Activated CD8-positive, alpha-beta T cell treated with anti-CD3 and anti-CD28 coated beads, Interleukin-2, amount 10 ng/mL, durations not matched to agents 7 days and 5 days (primary cell): ENCODE results near the gene SET. TPM values are rescaled to one million over a fixed set of nuclear protein-coding genes. Genes with fewer than 3 reads are reported as not detected.
"Not testable (repeated sequence)": the region's sequence is repeated elsewhere in the genome, so short reads cannot be mapped to it uniquely, and the experiment has no call there.

ENCODE experiments used
- ATAC-seq: fragments of 150-1000 bp; cut with Tn5 transposase; one replicate; pipeline ENCODE4 v1.10.0; 2021; ENCODE audit warnings: moderate library complexity
- CTCF ChIA-PET: fragments of 350-600 bp; sonication (Branson Sonifier 250); formaldehyde crosslinking; loops from one replicate; lab custom pipeline; 2021; ENCODE audit warnings: antibody characterized with exemption; lab: Charles Lee
- POLR2A ChIA-PET: fragments of 350-600 bp; sonication (Branson Sonifier 250); formaldehyde crosslinking; loops from one replicate; lab custom pipeline; 2021; ENCODE audit warnings: antibody characterized with exemption; lab: Charles Lee
- DNase-seq: peaks from one replicate; pipeline ENCODE4 v3.0.0-alpha.2; 2020
- H3K27ac Mint-ChIP-seq: one replicate; pipeline ENCODE4 v1.8.0; 2021; ENCODE audit warnings: mild to moderate bottlenecking, mixed read lengths
- H3K27me3 Mint-ChIP-seq: one replicate; pipeline ENCODE4 v1.8.0; 2021; ENCODE audit warnings: low read depth, mixed read lengths
- H3K36me3 Mint-ChIP-seq: one replicate; pipeline ENCODE4 v1.8.0; 2021; ENCODE audit warnings: low read depth, mixed read lengths
- H3K4me1 Mint-ChIP-seq: one replicate; pipeline ENCODE4 v1.8.0; 2021; ENCODE audit warnings: low read depth, mixed read lengths
- H3K4me3 Mint-ChIP-seq: one replicate; pipeline ENCODE4 v1.8.0; 2021; ENCODE audit warnings: mild to moderate bottlenecking, mixed read lengths
- H3K9me3 Mint-ChIP-seq: one replicate; pipeline ENCODE4 v1.8.0; 2022; ENCODE audit warnings: mixed read lengths; ENCODE audit not compliant: insufficient read depth
- total RNA-seq, 2 experiments: library from RNA; stranded (reverse); gene quantifications; one replicate each; pipeline ENCODE4 v1.2.3, GENCODE V29; 2021

SET gene, protein sequence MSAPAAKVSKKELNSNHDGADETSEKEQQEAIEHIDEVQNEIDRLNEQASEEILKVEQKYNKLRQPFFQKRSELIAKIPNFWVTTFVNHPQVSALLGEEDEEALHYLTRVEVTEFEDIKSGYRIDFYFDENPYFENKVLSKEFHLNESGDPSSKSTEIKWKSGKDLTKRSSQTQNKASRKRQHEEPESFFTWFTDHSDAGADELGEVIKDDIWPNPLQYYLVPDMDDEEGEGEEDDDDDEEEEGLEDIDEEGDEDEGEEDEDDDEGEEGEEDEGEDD
- 100 to 1,000 TPM; 574 to 607 TPM for total RNA-seq

DNA sequence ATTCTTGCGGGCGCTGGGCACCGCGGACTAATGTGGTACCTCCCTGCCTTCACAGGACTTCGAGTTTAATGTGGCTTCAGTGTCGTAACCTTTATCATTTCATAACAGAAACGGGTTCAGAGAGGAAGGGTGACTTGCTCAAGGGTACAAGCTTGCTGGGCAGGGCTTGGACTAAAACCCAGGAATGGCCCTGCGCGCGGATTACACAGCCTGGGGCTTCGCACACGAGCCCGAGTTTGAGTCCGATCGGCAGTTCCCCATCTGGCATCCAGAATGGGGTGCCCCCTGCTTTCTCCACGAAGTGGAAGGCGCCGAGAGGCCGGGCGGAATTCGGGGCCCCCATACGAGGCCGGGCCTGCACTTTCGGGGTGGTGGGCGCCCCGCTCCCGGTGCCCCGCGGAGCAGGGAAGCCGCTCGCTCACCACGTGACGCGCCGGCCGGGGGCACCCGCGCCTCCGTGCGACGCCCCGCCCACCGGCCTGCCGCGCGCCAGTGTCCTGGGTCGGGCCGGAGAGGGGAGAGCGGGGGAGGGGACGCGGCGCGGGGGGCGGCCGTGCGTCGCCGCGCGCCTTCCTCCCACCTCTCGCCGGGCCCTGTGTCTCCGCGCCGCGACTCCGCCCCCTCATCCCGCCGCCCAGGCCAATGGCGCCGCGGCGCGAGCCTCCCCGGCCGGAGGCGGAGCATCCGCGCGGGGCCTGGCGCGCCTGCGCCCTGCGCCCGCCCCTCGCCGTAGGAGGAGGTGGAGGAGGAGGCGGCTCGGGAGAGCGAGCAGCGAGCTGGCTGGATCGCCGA lies at the start of gene SET:
Gene SET, plus strand, starts transcription at position 722 of the 792 bp plus-strand sequence. CDS start 361 bp downstream, outside the sequence.
- Mint-ChIP-seq H3K27me3 (no peaks in the 10 kb centered on the region), H3K4me3 (peak within 1 kb of the TSS; percentile 79), H3K4me1 (peaks cover 62% of the 10 kb centered on the region), H3K9me3 (no peaks in the 10 kb centered on the region), H3K36me3 (peaks cover 41% of the 10 kb centered on the region), H3K27ac (peak within 1 kb of the TSS; percentile 95)
- CTCF ChIA-PET, result interaction anchor here (1.1 to 1.8 kb wide), 3 partner anchors 13 to 443 kb away, joined by 3 to 5 read pairs (median 4); partner anchors contain the start of genes PKN3 and ZDHHC12
- ATAC-seq, result peak; percentile 81
- POLR2A ChIA-PET, result interaction anchor here (0.7 to 2.5 kb wide), 10 partner anchors 9 to 138 kb away, joined by 3 to 8 read pairs (median 4); partner anchors contain the start of genes PKN3 and ZDHHC12
- DNase-seq, result peak; percentile 94

DNA sequence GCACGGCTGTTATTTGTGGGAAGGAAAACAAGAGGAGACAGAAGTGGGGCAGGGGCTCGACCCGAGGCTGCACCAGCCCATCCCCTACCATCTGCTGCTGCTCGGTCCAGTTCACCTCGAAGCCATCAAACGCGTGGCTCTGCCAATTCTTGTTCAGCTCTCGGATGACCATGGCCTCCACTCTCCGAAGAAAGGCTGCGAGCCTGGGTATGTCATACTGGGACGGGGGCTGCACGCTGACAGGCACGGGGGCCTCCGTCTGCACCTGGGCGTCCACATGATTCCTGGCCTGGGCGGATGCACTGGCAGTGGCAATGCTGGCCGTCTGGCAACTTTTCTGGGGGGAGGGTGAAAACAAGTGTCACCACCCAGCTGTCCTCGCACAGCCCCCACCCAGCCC lies 48.4 kb upstream of the SET start:
- Mint-ChIP-seq H3K36me3 (peaks cover 17% of the 10 kb centered on the region), H3K4me1 (peaks cover 11% of the 10 kb centered on the region), H3K27ac (no peak overlapping the region), H3K27me3 (no peaks in the 10 kb centered on the region), H3K4me3 (no peak overlapping the region), H3K9me3 (no peaks in the 10 kb centered on the region)
- DNase-seq (no peak), ATAC-seq (no peak)
- POLR2A ChIA-PET, result no interaction called here
- CTCF ChIA-PET, result no interaction called here

DNA sequence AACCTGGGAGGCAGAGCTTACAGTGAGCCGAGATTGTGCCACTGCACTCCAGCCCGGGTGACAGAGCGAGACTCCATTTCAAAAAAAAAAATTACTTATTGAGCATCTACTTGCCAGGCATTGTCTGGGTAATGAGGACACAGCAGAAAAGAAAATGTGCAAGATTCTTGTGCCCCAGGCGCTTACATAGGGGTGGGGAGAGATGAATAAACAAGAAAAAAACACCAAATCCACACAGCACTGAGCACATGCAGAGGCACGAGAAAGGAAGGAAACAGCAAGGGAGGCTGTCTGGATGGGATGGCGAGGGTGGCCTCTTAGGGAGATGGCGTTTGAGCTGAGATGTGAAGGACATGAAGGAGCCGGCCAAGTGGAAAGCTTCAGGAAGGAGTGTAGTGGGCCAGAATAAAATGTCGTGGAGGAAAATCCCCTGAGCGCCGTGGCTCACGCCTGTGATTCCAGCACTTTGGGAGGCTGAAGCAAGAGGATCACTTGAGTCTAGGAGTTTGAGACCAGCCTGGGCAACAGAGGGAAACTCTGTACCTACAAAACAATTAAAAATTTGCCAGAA lies 46.3 kb upstream of the SET start:
- Mint-ChIP-seq H3K27ac (no peak overlapping the region), H3K4me1 (peaks cover 9% of the 10 kb centered on the region), H3K36me3 (peaks cover 15% of the 10 kb centered on the region), H3K9me3 (no peaks in the 10 kb centered on the region), H3K27me3 (no peaks in the 10 kb centered on the region), H3K4me3 (no peak overlapping the region)
- ATAC-seq, result no peak
- no peak for DNase-seq
- CTCF ChIA-PET, result no interaction called here
- POLR2A ChIA-PET, result no interaction called here

DNA sequence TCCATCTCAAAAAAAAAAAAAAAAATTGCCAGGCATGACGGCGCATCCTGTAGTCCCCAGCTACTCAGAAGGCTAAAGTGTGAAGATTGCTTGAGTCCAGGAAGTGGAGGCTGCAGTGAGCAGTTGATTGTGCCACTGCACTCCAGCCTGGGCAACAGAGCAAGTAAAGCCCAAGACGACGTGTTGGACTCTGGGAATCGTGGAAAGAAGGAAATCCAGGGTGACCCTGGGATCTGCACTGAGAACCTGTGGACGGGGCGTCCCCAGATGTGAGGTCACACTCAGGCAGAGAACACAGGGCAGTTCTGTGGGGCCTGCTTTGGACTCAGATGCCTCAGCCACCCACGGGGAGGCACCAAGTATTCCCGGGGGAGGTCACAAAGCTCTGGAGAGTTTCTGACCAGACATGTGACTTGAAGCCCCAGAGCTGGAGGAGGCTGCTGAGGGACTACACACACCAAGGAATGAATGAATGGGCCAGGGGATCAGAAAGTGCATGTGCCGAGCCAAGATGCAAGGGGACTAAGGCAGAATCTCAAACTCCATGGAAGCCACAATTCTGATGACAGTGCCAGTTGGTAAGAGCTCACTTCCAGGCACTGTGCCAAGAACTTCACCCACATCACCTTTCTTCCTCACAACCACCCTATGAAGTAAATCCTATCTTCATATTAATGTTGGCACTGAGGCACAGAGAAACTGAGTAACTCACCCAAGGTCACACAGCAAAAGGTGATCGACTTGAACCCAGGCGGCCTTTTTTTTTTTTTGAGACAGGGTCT lies 45.3 kb upstream of the SET start:
- ChIA-PET CTCF (no interaction called here), POLR2A (interaction anchor here (0.6 kb wide), 1 partner anchor 15 kb away, joined by 3 read pairs; no protein-coding TSS in a partner anchor)
- Mint-ChIP-seq H3K9me3 (no peaks in the 10 kb centered on the region), H3K27ac (peak overlapping the region; percentile 72), H3K4me1 (peaks cover 9% of the 10 kb centered on the region), H3K27me3 (no peaks in the 10 kb centered on the region), H3K36me3 (peaks cover 11% of the 10 kb centered on the region), H3K4me3 (no peak overlapping the region)
- DNase-seq (no peak), ATAC-seq (no peak)

DNA sequence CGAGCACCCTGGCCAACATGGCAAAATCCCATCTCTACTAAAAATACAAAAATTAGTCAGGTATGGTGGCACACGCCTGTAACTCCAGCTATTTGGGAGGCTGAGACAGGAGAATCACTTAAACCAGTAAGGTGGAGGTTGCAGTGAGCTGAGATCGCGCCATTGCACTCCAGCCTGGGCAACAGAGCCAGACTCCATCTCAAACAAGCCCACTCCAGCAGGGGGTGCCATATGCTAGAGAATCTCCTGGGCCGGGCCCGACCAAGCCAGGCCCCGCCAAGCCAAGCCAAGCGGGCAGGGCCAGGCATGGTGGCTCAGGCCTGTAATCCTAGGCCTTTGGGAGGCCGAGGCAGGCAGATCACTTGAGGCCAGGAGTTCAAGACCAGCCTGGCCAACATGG lies 40.8 kb upstream of the SET start:
- H3K36me3 Mint-ChIP-seq, H3K9me3 Mint-ChIP-seq, H3K4me1 Mint-ChIP-seq, H3K4me3 Mint-ChIP-seq, H3K27ac Mint-ChIP-seq, H3K27me3 Mint-ChIP-seq: not testable (repeated sequence)
- CTCF ChIA-PET, result interaction anchor here (1.1 to 1.7 kb wide), 2 partner anchors 13 to 170 kb away, joined by 3 to 6 read pairs; partner anchors contain the start of gene ENDOG
- ATAC-seq, result peak; percentile 86
- peak; percentile 72 for DNase-seq
- POLR2A ChIA-PET, result interaction anchor here (0.6 to 0.9 kb wide), 2 partner anchors 213 to 229 kb away, joined by 3 to 5 read pairs; no protein-coding TSS in a partner anchor

DNA sequence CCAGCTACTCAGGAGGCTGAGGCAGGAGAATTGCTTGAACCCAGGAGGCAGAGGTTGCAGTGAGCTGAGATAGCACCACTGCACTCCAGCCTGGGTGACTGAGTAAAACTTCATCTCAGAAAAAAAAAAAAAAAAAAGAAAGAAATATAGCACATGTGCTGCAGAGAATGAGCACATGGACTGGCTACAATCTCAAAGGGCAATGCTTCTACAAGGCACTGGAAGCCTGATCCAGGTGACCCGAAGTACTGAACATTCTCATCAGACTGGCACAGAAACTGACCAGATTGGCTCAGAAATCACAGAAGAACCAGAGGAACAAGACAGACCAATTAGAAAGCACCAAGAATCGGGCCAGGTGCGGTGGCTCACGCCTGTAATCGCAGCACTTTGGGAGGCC lies 37.2 kb upstream of the SET start:
- CTCF ChIA-PET, result no interaction called here
- no peaks in the 10 kb centered on the region for H3K9me3 Mint-ChIP-seq
- H3K4me1 Mint-ChIP-seq, result peaks cover 7% of the 10 kb centered on the region
- POLR2A ChIA-PET, result no interaction called here
- ATAC-seq (no peak), DNase-seq (no peak)
- H3K27ac Mint-ChIP-seq, result no peak overlapping the region
- no peaks in the 10 kb centered on the region for H3K27me3 Mint-ChIP-seq
- peaks cover 8% of the 10 kb centered on the region for H3K36me3 Mint-ChIP-seq
- H3K4me3 Mint-ChIP-seq, result no peak overlapping the region

DNA sequence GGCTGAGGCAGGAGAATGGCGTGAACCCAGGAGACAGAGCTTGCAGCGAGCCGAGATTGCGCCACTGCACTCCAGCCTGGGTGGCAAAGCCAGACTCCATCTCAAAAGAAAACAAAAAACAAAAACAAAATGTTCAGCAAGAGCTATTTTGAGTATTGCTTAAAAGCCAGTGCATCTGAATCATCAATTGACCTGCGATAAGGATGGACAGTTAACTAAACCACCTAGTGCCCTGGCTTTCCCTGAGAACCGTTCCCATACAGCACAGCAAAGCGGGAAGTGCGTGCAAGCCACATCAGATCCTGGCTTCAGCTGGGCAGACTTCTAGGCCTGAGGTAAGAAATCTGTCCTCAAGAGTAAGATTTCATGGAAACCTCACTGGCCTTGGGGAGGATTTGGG lies 35.1 kb upstream of the SET start:
- ChIA-PET POLR2A (no interaction called here), CTCF (interaction anchor here (1.7 kb wide), 1 partner anchor 48 kb away, joined by 5 read pairs; the partner anchor contains the start of gene PKN3)
- no peak overlapping the region for H3K4me3 Mint-ChIP-seq
- no peak overlapping the region for H3K27ac Mint-ChIP-seq
- H3K36me3 Mint-ChIP-seq, result peaks cover 8% of the 10 kb centered on the region
- DNase-seq, result no peak
- H3K27me3 Mint-ChIP-seq, result no peaks in the 10 kb centered on the region
- no peak for ATAC-seq
- H3K4me1 Mint-ChIP-seq, result peaks cover 13% of the 10 kb centered on the region
- no peaks in the 10 kb centered on the region for H3K9me3 Mint-ChIP-seq

DNA sequence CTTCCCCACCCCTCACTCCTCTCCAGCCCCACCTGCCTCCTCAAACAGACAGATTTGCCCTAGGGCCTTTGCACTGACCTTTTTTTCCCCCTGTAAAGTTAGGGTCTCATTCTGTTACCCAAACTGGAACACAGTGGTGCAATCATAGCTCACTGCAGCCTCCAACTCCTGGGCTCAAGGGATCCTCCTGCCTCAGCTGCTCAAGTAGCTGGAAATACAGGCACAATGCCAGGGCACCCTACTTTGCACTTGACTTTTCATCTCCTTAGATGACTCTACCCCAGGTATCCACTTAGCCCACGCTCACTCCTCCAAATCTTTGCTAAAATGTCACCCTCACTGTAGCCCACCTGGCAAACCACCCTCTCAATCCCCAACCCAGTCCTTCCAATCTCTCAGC lies 34.5 kb upstream of the SET start:
- CTCF ChIA-PET, result interaction anchor here (1.7 kb wide), 1 partner anchor 48 kb away, joined by 5 read pairs; the partner anchor contains the start of gene PKN3
- no peak for DNase-seq
- Mint-ChIP-seq H3K9me3 (no peaks in the 10 kb centered on the region), H3K4me3 (peak overlapping the region; percentile 44), H3K36me3 (peaks cover 5% of the 10 kb centered on the region), H3K27ac (peak overlapping the region; percentile 65), H3K4me1 (peaks cover 13% of the 10 kb centered on the region), H3K27me3 (no peaks in the 10 kb centered on the region)
- no peak for ATAC-seq
- POLR2A ChIA-PET, result interaction anchor here (0.5 to 0.9 kb wide), 2 partner anchors 29 to 30 kb away, joined by 3 to 4 read pairs; no protein-coding TSS in a partner anchor

DNA sequence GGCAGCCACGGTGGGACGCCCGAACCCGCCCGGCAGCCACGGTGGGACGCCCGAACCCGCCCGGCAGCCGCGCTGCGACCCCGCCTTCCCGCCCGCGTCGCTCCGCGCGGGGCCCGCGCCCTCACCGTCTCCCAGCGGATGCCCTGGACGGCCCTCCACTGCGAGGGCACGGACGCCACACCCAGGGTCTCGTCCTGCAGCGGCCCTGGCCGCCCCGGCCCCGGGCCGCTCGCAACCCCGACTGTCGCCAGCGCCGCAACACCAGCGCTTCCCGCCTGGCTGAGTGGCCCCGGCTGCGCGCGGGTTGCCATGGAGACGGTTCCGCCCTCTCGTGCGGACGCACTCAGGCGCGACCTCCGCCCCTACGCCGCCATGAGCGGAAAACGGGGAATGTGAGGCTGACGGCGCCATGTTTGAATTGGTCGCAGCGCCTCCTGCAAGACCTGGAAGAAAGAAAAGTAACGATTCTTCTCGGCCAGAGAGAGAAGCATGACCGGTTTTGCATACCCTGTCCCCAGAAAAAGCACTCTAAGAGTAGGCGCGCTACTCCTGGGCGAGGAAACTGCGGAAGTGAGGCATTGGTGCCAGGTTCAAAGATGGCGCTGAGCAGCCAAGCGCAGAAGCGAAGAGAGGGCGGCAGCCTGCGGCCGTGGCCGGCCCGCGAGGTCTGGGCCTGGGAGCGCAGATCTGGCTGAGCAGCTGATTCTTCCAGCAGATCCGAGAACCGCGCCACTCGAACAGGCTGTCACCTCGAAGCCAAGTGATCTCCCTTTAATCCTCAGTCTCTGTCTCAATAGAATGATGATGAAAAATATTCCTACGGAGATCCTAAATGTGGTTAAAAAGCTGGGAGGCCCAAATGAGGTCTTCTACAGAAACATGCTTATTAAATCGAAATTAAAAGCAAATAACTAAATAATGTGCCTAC lies 32.3 kb upstream of the SET start, which contains the start of gene DYNC2I2:
Gene DYNC2I2, minus strand, starts transcription at position 432 of the 928 bp plus-strand sequence. Its CDS starts 121 bp downstream, at position 311.
- CTCF ChIA-PET, result interaction anchor here (1.1 kb wide), 2 partner anchors 28 to 162 kb away, joined by 3 to 4 read pairs; partner anchors contain the start of gene ENDOG
- POLR2A ChIA-PET, result interaction anchor here (1.2 kb wide), 2 partner anchors 28 to 33 kb away, joined by 4 to 6 read pairs; partner anchors contain the start of gene SET

DNA sequence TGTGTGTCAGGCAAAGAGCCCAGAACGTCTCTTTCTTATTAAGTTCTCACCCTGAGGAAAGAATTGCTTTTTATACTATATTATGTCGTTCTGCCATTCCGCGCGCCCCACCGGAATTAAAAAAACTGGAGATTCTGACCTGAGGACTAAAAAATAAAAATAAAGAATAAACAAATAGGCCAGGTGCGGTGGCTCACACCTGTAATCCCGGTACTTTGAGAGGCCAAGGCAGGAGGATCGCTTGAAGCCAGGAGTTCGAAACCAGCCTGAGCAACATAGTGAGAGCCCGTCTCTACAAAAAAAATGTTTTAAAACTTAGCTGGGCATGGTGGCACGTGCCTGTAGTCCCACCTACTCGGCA lies 31.7 kb upstream of the SET start:
- no peak for ATAC-seq
- peaks cover 5% of the 10 kb centered on the region for H3K36me3 Mint-ChIP-seq
- H3K4me3 Mint-ChIP-seq, result peak overlapping the region; percentile 84
- DNase-seq, result no peak
- ChIA-PET CTCF (interaction anchor here (1.1 kb wide), 2 partner anchors 27 to 161 kb away, joined by 3 to 4 read pairs; partner anchors contain the start of gene ENDOG), POLR2A (interaction anchor here (1.2 kb wide), 2 partner anchors 28 to 32 kb away, joined by 4 to 6 read pairs; partner anchors contain the start of gene SET)
- no peaks in the 10 kb centered on the region for H3K9me3 Mint-ChIP-seq
- peak overlapping the region; percentile 99 for H3K27ac Mint-ChIP-seq
- H3K4me1 Mint-ChIP-seq, result peaks cover 13% of the 10 kb centered on the region
- no peaks in the 10 kb centered on the region for H3K27me3 Mint-ChIP-seq

More for the DNA sequence above, 32.3 kb upstream of the SET start, which contains the start of gene DYNC2I2:
- peak; percentile 97 for DNase-seq
- Mint-ChIP-seq H3K9me3 (no peaks in the 10 kb centered on the region), H3K4me1 (peaks cover 13% of the 10 kb centered on the region), H3K27me3 (no peaks in the 10 kb centered on the region), H3K4me3 (peak within 1 kb of the TSS; percentile 84), H3K27ac (peak within 1 kb of the TSS; percentile 99), H3K36me3 (peaks cover 5% of the 10 kb centered on the region)
- peak; percentile 96 for ATAC-seq
